ENCODE measurements around the gene ADAP1.

The ADAP1 gene

DNA sequence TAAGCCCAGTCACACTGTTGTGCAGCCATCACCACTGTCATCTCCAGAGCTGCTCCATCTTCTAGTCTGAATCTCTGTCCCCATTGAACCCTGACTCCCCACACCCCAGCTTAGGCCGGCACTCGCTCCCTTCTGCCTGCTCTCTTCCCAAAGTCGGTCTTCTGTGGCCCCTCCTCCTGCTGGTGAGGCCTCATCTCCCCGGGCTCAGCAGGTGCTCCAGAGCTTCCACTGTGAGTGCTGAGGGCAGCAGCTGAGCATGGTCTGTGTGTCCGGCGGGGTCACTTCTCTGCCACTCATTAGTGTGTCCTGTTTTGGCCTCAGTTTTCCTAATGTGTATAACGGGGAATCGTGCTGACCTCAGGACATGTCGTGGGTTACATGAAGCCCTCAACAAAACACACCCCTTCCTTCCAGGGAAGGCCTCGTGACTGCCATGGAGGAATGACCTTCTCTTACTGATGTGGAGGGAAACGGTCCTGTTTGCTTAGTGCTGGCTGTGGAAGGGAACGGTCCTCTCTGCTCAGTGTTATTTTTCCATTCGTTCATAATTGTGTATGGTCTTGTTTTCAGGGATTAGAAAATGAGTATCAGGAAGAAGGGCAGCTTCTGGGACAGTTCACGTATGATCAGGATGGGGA is 82.5 kb downstream of the ADAP1 start:
- H3K4me1 ChIP-seq, result no peaks in the 10 kb centered on the region
- no peak overlapping the region for H3K4me2 ChIP-seq (ENCODE audit: low read length)
- H3K9me3 ChIP-seq (ENCODE audit: control insufficient read depth, low read length), result no peaks in the 10 kb centered on the region
- H3K79me2 ChIP-seq, result peaks cover 4% of the 10 kb centered on the region
- H3K9ac ChIP-seq, result no peak overlapping the region
- no peak overlapping the region for H2AFZ ChIP-seq
- H3K27ac ChIP-seq, result no peak overlapping the region
- no peaks in the 10 kb centered on the region for H3K36me3 ChIP-seq (ENCODE audit: control insufficient read depth, insufficient read depth, low read length)
- H3K27me3 ChIP-seq (ENCODE audit: control insufficient read depth, insufficient read depth, low read length), result no peaks in the 10 kb centered on the region
- TF ChIP-seq, protein P1, sequence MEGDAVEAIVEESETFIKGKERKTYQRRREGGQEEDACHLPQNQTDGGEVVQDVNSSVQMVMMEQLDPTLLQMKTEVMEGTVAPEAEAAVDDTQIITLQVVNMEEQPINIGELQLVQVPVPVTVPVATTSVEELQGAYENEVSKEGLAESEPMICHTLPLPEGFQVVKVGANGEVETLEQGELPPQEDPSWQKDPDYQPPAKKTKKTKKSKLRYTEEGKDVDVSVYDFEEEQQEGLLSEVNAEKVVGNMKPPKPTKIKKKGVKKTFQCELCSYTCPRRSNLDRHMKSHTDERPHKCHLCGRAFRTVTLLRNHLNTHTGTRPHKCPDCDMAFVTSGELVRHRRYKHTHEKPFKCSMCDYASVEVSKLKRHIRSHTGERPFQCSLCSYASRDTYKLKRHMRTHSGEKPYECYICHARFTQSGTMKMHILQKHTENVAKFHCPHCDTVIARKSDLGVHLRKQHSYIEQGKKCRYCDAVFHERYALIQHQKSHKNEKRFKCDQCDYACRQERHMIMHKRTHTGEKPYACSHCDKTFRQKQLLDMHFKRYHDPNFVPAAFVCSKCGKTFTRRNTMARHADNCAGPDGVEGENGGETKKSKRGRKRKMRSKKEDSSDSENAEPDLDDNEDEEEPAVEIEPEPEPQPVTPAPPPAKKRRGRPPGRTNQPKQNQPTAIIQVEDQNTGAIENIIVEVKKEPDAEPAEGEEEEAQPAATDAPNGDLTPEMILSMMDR (IDR thresholded peaks at IDR 0.05), result no peak
- H3K4me3 ChIP-seq (ENCODE audit: low read depth, low read length), result no peak overlapping the region

DNA sequence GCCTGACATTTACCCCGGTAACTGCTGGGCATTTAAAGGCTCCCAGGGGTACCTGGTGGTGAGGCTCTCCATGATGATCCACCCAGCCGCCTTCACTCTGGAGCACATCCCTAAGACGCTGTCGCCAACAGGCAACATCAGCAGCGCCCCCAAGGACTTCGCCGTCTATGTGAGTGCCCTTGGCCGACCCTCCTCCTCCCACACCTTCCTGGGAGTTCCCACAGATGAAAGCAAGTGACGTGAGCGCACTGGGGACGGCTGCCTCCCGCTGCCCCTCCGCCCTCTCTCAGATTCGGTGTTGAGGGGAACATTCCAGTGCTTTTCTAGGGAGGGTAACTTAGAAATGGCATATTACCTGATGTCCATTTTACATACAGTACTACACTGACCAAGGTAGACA is 85.1 kb downstream of the ADAP1 start:
- Histone ChIP-seq H3K4me2 (ENCODE audit: low read length) (no peak overlapping the region), H3K79me2 (peaks cover 4% of the 10 kb centered on the region), H3K36me3 (ENCODE audit: control insufficient read depth, insufficient read depth, low read length) (no peaks in the 10 kb centered on the region), H3K9ac (no peak overlapping the region), H2AFZ (no peak overlapping the region), H3K4me1 (no peaks in the 10 kb centered on the region), H3K27me3 (ENCODE audit: control insufficient read depth, insufficient read depth, low read length) (no peaks in the 10 kb centered on the region), H3K9me3 (ENCODE audit: control insufficient read depth, low read length) (no peaks in the 10 kb centered on the region), H3K4me3 (ENCODE audit: low read depth, low read length) (no peak overlapping the region), H3K27ac (no peak overlapping the region)
- TF ChIP-seq, protein P1 (IDR thresholded peaks at IDR 0.05), result no peak

DNA sequence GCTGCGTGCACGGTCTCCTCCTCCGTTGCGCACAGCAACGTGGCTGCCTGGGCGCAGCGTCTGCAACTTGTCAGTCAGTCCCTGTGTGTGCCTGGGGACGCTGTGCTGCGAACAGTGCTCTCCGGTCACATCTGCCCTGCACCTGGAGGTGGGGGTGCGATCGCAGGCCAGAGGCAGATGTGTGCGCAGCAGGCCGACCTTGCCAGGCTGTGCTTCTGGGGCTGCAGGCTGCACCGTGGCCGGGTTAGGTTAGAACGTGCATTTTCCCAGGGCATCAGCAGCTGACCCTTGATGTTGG is 86.3 kb downstream of the ADAP1 start:
- Histone ChIP-seq H3K4me1 (no peaks in the 10 kb centered on the region), H3K36me3 (ENCODE audit: control insufficient read depth, insufficient read depth, low read length) (no peaks in the 10 kb centered on the region), H3K4me3 (ENCODE audit: low read depth, low read length) (no peak overlapping the region), H3K27me3 (ENCODE audit: control insufficient read depth, insufficient read depth, low read length) (no peaks in the 10 kb centered on the region), H3K9ac (no peak overlapping the region), H3K4me2 (ENCODE audit: low read length) (no peak overlapping the region), H3K9me3 (ENCODE audit: control insufficient read depth, low read length) (no peaks in the 10 kb centered on the region), H2AFZ (no peak overlapping the region), H3K27ac (no peak overlapping the region), H3K79me2 (peaks cover 4% of the 10 kb centered on the region)
- TF ChIP-seq, protein P1 (IDR thresholded peaks at IDR 0.05), result no peak

DNA sequence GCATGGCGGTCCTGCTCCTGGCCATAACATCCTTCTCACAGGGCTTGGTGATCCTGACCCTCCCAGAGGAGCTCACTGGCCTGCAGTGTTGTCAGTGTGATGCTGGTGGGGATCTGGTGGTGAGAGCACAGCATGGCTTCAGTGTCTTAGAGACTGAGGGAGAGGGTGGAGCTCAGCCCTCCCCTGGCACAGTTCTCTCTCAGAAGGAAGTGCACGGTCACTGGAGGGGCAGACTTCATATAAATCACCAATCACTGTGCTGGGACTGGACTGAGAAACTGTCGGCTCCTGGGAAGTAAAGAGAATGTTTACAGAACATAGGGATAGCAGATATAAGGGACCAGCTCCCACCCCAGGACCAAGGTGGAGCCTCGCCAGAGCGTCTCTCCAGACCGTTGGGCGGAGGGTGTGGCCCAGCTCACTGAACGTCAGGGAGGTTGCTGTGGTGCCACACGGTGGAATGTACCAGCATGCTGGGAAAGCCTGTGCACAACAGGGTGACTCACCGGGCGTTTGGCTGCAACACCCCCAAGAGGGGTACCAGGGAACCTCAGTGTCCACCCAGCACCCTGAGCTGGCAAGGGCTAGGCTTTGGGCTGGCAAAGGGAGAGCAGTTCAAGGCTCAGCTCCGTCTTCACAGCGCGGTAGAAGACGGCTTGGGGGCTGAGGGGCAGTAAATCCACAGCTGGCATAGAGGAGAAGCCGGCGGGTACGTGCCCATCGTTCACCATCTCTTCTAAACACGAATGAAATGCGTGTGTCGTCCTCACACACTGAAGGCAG is 86.9 kb downstream of the ADAP1 start:
- Histone ChIP-seq H3K4me1 (no peaks in the 10 kb centered on the region), H3K4me2 (ENCODE audit: low read length) (no peak overlapping the region), H3K27me3 (ENCODE audit: control insufficient read depth, insufficient read depth, low read length) (no peaks in the 10 kb centered on the region), H3K36me3 (ENCODE audit: control insufficient read depth, insufficient read depth, low read length) (no peaks in the 10 kb centered on the region), H2AFZ (no peak overlapping the region), H3K9me3 (ENCODE audit: control insufficient read depth, low read length) (no peaks in the 10 kb centered on the region), H3K79me2 (peaks cover 4% of the 10 kb centered on the region), H3K4me3 (ENCODE audit: low read depth, low read length) (no peak overlapping the region), H3K27ac (no peak overlapping the region), H3K9ac (no peak overlapping the region)
- TF ChIP-seq, protein P1 (IDR thresholded peaks at IDR 0.05), result no peak

DNA sequence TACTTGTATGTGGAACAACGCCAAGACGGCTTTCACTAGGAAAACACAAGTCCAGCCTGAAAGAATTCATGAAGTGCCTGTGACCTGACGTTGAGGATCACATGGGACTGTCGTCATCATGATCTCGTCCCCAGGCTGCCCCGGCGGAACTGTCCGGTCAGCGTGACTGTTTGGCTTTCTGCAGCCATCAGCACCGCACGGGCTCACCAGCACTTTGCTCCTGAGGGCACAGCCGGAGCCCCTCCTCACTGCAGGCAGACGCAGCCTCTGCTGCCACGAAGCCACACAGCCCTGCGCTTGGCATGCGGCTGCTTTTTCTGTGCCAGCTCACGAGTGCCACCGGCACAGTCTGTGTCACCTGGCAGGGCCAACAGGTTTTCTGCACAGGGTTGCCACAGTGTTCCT is 87.5 kb downstream of the ADAP1 start:
- H3K9me3 ChIP-seq (ENCODE audit: control insufficient read depth, low read length), result no peaks in the 10 kb centered on the region
- no peak overlapping the region for H3K4me2 ChIP-seq (ENCODE audit: low read length)
- no peak overlapping the region for H3K9ac ChIP-seq
- H3K27me3 ChIP-seq (ENCODE audit: control insufficient read depth, insufficient read depth, low read length), result no peaks in the 10 kb centered on the region
- H3K4me3 ChIP-seq (ENCODE audit: low read depth, low read length), result no peak overlapping the region
- H3K27ac ChIP-seq, result no peak overlapping the region
- H2AFZ ChIP-seq, result no peak overlapping the region
- no peaks in the 10 kb centered on the region for H3K36me3 ChIP-seq (ENCODE audit: control insufficient read depth, insufficient read depth, low read length)
- H3K79me2 ChIP-seq, result peaks cover 4% of the 10 kb centered on the region
- no peaks in the 10 kb centered on the region for H3K4me1 ChIP-seq
- TF ChIP-seq, protein P1 (IDR thresholded peaks at IDR 0.05), result no peak

Measured in parathyroid adenoma (tissue), 2 donors.